Activated CD4-positive, alpha-beta T cell treated with anti-CD3 and anti-CD28 coated beads for 4 hours (primary cell): ENCODE data around the gene AGPAT3.

Experiments used
- DNase-seq, 2 donors: peaks; one replicate each; pipeline ENCODE4 v3.0.0-alpha.2; 2020

AGPAT3 gene

GRCh38 chr21:43864313-43864961 lies 586 bp upstream of the AGPAT3 start:
- DNase-seq = peak; percentile 41 to 51

GRCh38 chr21:43865540-43866259 lies 677 bp downstream of the AGPAT3 start:
- DNase-seq = peak; percentile 56 to 60

- DNase-seq = peak; percentile 36 to 37
These were observed 1.2 kb downstream of the AGPAT3 start for GRCh38 chr21:43866260-43866629.

GRCh38 chr21:43866659-43867331 lies 1.8 kb downstream of the AGPAT3 start:
- peak; percentile 42 to 55 for DNase-seq

GRCh38 chr21:43867332-43867703 lies 2.3 kb downstream of the AGPAT3 start:
- DNase-seq = no peak

- no peak for DNase-seq
These were observed 2.9 kb downstream of the AGPAT3 start for GRCh38 chr21:43867948-43868347.

- DNase-seq = no peak
These were observed 3.4 kb downstream of the AGPAT3 start for GRCh38 chr21:43868461-43868860.

GRCh38 chr21:43869486-43870325 lies 4.7 kb downstream of the AGPAT3 start:
- no peak for DNase-seq

GRCh38 chr21:43871487-43871886 lies 6.5 kb downstream of the AGPAT3 start:
- DNase-seq = no peak

GRCh38 chr21:43872531-43873197 lies 7.6 kb downstream of the AGPAT3 start:
- DNase-seq = no peak

- no peak for DNase-seq
These were observed 8.7 kb downstream of the AGPAT3 start for GRCh38 chr21:43873673-43874072.

GRCh38 chr21:43874085-43874805 lies 9.2 kb downstream of the AGPAT3 start:
- no peak for DNase-seq

GRCh38 chr21:43876605-43877004 lies 11.6 kb downstream of the AGPAT3 start:
- DNase-seq = no peak

- DNase-seq = no peak
These were observed 13.0 kb downstream of the AGPAT3 start for GRCh38 chr21:43877936-43878575.

- no peak for DNase-seq
These were observed 14.5 kb downstream of the AGPAT3 start for GRCh38 chr21:43879348-43880110.

GRCh38 chr21:43880111-43880985 lies 15.3 kb downstream of the AGPAT3 start:
- no peak for DNase-seq

- DNase-seq = peak in 1 of 2 donors; percentile 8
These were observed 16.3 kb downstream of the AGPAT3 start for GRCh38 chr21:43881283-43881682.

GRCh38 chr21:43881935-43882334 lies 16.9 kb downstream of the AGPAT3 start:
- no peak for DNase-seq

GRCh38 chr21:43882952-43883545 lies 18.0 kb downstream of the AGPAT3 start:
- no peak for DNase-seq
